Activated CD8-positive, alpha-beta memory T cell treated with anti-CD3 and anti-CD28 coated beads for 1 hour (primary cell): ENCODE results near the gene KATNB1.

Experiments used
- DNase-seq, 2 donors: peaks; one replicate each; pipeline ENCODE4 v3.0.0-alpha.2; 2020; ENCODE audit warnings: low read depth in 1 of 2; ENCODE audit errors: extremely low read depth in 1 of 2

KATNB1 gene

GRCh38 chr16:57735755-57736418, at the start of gene KATNB1:
TSS of gene KATNB1 (plus strand) at chr16:57735770. CDS start at chr16:57737244, 1,474 bp downstream.
- no peak for DNase-seq

GRCh38 chr16:57686577-57686976, 49.0 kb upstream of the KATNB1 start:
- no peak for DNase-seq

GRCh38 chr16:57687363-57687929, 48.1 kb upstream of the KATNB1 start:
- no peak for DNase-seq

GRCh38 chr16:57688487-57688986, 47.0 kb upstream of the KATNB1 start:
- no peak for DNase-seq

GRCh38 chr16:57688987-57689761, 46.4 kb upstream of the KATNB1 start:
- DNase-seq = no peak

- DNase-seq = peak in 1 of 2 donors; percentile 23
These were observed 45.6 kb upstream of the KATNB1 start for GRCh38 chr16:57689762-57690558.

GRCh38 chr16:57690782-57691471, 44.6 kb upstream of the KATNB1 start:
- DNase-seq = no peak

GRCh38 chr16:57692636-57693035, 42.9 kb upstream of the KATNB1 start:
- DNase-seq = no peak

- DNase-seq = no peak
These were observed 42.0 kb upstream of the KATNB1 start for GRCh38 chr16:57693550-57693949.

- no peak for DNase-seq
These were observed 41.3 kb upstream of the KATNB1 start for GRCh38 chr16:57694231-57694724.

GRCh38 chr16:57694725-57695679, 40.6 kb upstream of the KATNB1 start, which contains the start of gene DRC7:
TSS of gene DRC7 (plus strand) at chr16:57694806. CDS start at chr16:57697950, 3,144 bp downstream.
- DNase-seq = no peak

GRCh38 chr16:57695680-57696069, 39.9 kb upstream of the KATNB1 start:
- DNase-seq = no peak

- no peak for DNase-seq
These were observed 39.3 kb upstream of the KATNB1 start for GRCh38 chr16:57696240-57696639.

GRCh38 chr16:57697896-57698537, 37.6 kb upstream of the KATNB1 start:
- no peak for DNase-seq

- DNase-seq = no peak
These were observed 36.7 kb upstream of the KATNB1 start for GRCh38 chr16:57698812-57699405.

GRCh38 chr16:57699481-57699880, 36.1 kb upstream of the KATNB1 start:
- DNase-seq = no peak

GRCh38 chr16:57699899-57700298, 35.7 kb upstream of the KATNB1 start:
- DNase-seq = no peak
